ENCODE measurements around the gene GPR68.

The GPR68 gene

DNA sequence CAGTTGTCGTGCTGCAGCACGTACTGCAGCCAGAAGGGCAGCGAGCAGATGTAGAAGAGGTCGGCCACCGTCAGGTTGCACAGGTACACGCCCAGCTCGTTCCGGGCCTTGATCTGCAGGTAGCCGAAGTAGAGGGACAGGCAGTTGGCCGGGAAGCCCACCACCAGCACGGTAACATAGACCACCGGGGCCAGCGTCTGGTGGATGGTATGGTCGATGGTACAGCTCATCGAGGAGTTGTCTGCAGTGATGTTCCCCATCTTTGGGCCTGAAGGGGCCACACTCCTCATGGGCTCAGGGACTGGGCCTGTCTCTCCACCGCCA lies 9.8 kb downstream of the GPR68 start:
- Histone ChIP-seq H3K9me3 (ENCODE audit: control insufficient read depth, low read length) (no peaks in the 10 kb centered on the region), H3K36me3 (ENCODE audit: control insufficient read depth, insufficient read depth, low read length) (no peaks in the 10 kb centered on the region), H3K27me3 (ENCODE audit: control insufficient read depth, insufficient read depth, low read length) (no peaks in the 10 kb centered on the region), H3K4me3 (ENCODE audit: low read depth, low read length) (no peak overlapping the region), H3K4me1 (no peaks in the 10 kb centered on the region), H3K27ac (no peak overlapping the region), H3K79me2 (no peaks in the 10 kb centered on the region), H3K4me2 (ENCODE audit: low read length) (no peak overlapping the region), H3K9ac (no peak overlapping the region), H2AFZ (no peak overlapping the region)
- TF ChIP-seq, protein P1, sequence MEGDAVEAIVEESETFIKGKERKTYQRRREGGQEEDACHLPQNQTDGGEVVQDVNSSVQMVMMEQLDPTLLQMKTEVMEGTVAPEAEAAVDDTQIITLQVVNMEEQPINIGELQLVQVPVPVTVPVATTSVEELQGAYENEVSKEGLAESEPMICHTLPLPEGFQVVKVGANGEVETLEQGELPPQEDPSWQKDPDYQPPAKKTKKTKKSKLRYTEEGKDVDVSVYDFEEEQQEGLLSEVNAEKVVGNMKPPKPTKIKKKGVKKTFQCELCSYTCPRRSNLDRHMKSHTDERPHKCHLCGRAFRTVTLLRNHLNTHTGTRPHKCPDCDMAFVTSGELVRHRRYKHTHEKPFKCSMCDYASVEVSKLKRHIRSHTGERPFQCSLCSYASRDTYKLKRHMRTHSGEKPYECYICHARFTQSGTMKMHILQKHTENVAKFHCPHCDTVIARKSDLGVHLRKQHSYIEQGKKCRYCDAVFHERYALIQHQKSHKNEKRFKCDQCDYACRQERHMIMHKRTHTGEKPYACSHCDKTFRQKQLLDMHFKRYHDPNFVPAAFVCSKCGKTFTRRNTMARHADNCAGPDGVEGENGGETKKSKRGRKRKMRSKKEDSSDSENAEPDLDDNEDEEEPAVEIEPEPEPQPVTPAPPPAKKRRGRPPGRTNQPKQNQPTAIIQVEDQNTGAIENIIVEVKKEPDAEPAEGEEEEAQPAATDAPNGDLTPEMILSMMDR (IDR thresholded peaks at IDR 0.05): no peak

DNA sequence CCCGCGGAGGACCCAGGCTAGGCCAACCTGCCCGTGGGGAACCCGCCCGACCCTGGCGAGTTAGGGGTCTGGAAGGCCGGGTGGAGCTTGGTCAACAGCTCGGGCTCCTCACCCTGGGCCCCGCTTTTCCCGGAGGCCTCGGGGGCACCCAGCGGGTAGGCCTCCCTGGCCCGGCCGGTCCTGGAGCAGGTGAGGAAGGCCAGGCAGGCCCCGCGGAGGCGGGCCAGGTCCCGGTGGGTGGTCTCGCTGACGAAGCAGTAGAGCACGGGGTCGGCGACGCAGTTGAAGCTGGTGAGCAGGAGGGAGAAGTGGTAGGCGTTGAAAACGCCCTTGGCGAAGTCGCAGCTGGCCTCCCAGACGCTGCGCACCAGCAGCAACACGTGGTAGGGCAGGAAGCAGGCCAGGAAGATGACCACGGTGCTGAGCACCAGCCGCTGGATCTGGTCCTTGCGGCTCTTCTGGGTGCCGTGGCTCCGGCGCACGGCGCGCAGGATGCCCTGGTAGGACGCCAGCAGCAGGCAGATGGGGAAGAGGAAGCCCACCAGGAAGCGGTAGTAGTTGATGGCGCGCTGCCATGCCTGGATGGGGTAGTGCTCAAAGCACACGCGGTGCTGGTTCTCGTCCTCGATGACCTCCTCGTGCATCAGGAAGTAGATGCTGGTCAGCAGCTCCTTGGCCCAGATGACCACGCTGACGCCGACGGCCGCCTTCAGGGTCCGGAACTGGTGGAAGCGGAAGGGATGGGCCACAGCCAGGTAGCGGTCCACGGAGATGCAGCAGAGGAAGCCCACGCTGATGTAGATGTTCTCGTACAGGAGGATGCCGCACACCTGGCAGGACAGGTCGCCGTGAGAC lies 10.3 kb downstream of the GPR68 start:
- Histone ChIP-seq H3K9me3 (ENCODE audit: control insufficient read depth, low read length) (no peaks in the 10 kb centered on the region), H3K27me3 (ENCODE audit: control insufficient read depth, insufficient read depth, low read length) (no peaks in the 10 kb centered on the region), H3K4me2 (ENCODE audit: low read length) (no peak overlapping the region), H3K36me3 (ENCODE audit: control insufficient read depth, insufficient read depth, low read length) (no peaks in the 10 kb centered on the region), H3K9ac (no peak overlapping the region), H3K79me2 (no peaks in the 10 kb centered on the region), H2AFZ (no peak overlapping the region), H3K4me3 (ENCODE audit: low read depth, low read length) (no peak overlapping the region), H3K4me1 (no peaks in the 10 kb centered on the region), H3K27ac (no peak overlapping the region)
- TF ChIP-seq, protein P1 (IDR thresholded peaks at IDR 0.05): no peak

DNA sequence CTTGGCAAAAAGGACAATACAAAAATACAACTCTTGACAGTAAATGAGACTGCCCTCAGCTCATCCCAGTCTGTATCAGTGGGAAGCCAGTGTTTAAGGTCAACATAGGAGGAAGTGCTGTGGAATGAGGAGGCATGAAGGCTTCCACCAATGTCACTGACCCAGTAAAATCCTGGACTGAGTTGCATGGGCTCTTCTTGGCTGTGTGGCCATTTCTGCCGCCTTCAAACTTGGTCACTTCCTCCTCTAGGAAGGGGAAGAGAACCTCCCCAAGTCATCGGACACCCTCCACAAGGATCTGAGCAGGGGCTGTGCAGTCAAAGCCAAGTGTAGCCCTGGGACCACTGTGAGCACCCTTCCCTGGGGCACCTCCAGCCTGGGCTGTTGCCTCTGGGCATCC lies 11.9 kb downstream of the GPR68 start:
- Histone ChIP-seq H3K9ac (no peak overlapping the region), H3K4me2 (ENCODE audit: low read length) (no peak overlapping the region), H2AFZ (no peak overlapping the region), H3K27ac (no peak overlapping the region), H3K9me3 (ENCODE audit: control insufficient read depth, low read length) (no peaks in the 10 kb centered on the region), H3K27me3 (ENCODE audit: control insufficient read depth, insufficient read depth, low read length) (no peaks in the 10 kb centered on the region), H3K36me3 (ENCODE audit: control insufficient read depth, insufficient read depth, low read length) (no peaks in the 10 kb centered on the region), H3K79me2 (no peaks in the 10 kb centered on the region), H3K4me1 (no peaks in the 10 kb centered on the region), H3K4me3 (ENCODE audit: low read depth, low read length) (no peak overlapping the region)
- TF ChIP-seq, protein P1 (IDR thresholded peaks at IDR 0.05): no peak

DNA sequence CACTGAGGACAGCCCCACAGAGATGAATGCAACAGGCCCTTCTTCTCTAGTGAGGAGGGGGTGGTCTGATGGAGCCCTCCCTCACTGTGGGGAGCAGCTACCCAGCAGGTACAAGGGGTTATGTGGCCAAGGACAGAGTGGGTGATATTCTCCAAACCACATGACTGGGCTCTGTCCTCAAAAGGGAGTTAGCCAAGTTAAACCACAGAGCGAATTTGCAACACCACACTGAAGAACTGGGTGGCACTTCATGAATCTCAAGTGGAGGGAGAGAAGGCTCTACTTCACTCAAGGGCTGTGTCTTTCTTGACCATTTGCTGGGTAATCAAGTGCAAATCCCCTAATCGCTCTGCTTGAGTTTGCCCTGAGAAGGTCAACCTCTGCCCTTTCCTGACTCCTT lies 12.5 kb downstream of the GPR68 start:
- TF ChIP-seq, protein P1 (IDR thresholded peaks at IDR 0.05): no peak
- no peaks in the 10 kb centered on the region for H3K36me3 ChIP-seq (ENCODE audit: control insufficient read depth, insufficient read depth, low read length)
- H3K27me3 ChIP-seq (ENCODE audit: control insufficient read depth, insufficient read depth, low read length): no peaks in the 10 kb centered on the region
- H3K79me2 ChIP-seq: no peaks in the 10 kb centered on the region
- no peak overlapping the region for H3K27ac ChIP-seq
- H3K4me2 ChIP-seq (ENCODE audit: low read length): no peak overlapping the region
- no peak overlapping the region for H2AFZ ChIP-seq
- H3K4me3 ChIP-seq (ENCODE audit: low read depth, low read length): no peak overlapping the region
- no peak overlapping the region for H3K9ac ChIP-seq
- no peaks in the 10 kb centered on the region for H3K4me1 ChIP-seq
- no peaks in the 10 kb centered on the region for H3K9me3 ChIP-seq (ENCODE audit: control insufficient read depth, low read length)

DNA sequence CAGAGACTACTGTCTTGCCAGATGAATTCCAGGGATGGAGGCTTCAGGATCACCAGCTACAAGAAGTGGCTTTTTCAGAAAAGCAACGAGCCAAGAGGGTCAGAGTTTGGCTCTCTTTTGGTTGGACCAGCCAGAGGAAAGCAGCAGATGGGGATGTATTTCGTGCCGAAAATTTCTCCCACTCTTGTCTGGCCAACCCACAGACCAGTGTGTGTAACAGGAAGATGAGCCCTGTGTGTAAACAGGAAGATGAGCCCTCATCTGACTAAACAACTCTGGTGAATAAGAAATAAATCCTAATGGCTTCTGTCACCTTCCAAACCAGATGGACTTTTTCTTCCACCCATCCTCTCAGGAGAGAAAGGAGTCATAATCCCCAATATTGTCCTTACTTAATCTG lies 13.1 kb downstream of the GPR68 start:
- Histone ChIP-seq H3K4me1 (no peaks in the 10 kb centered on the region), H2AFZ (no peak overlapping the region), H3K4me3 (ENCODE audit: low read depth, low read length) (no peak overlapping the region), H3K9ac (no peak overlapping the region), H3K79me2 (no peaks in the 10 kb centered on the region), H3K27me3 (ENCODE audit: control insufficient read depth, insufficient read depth, low read length) (no peaks in the 10 kb centered on the region), H3K36me3 (ENCODE audit: control insufficient read depth, insufficient read depth, low read length) (no peaks in the 10 kb centered on the region), H3K9me3 (ENCODE audit: control insufficient read depth, low read length) (no peaks in the 10 kb centered on the region), H3K27ac (no peak overlapping the region), H3K4me2 (ENCODE audit: low read length) (no peak overlapping the region)
- TF ChIP-seq, protein P1 (IDR thresholded peaks at IDR 0.05): no peak

Measured in parathyroid adenoma (tissue), 2 donors.